ENCODE measurements around the gene YTHDF2. TPM values are rescaled to one million over a fixed set of nuclear protein-coding genes. Genes with fewer than 3 reads are reported as not detected.

YTHDF2 gene
- total RNA-seq, 1 experiment from 2014 or later = 200 TPM

GRCh38 chr1:28781305-28781704 is 44.6 kb downstream of the YTHDF2 start:
- Mint-ChIP-seq H3K4me1 (peaks cover 13 to 14% of the 10 kb centered on the region in 2 experiments), H3K9me3 (no peaks in the 10 kb centered on the region), H3K27ac (no peak overlapping the region), H3K4me3 (no peak overlapping the region), H3K27me3 (ENCODE audit: low read depth) (peaks cover 4% of the 10 kb centered on the region), H3K36me3 (ENCODE audit: insufficient read depth in 1 of 3, low read depth in 3 of 3) (no peaks in the 10 kb centered on the region)
- TF ChIP-seq CTCF (conservative IDR thresholded peaks at IDR 0.05) = no peak
- H2BK20ac ChIP-seq (ENCODE audit: low read depth, low read length, poor library complexity, severe bottlenecking) = no peak overlapping the region
- H4K8ac ChIP-seq (replicated peaks; ENCODE audit: insufficient read length, low read depth, low read length) = no peak overlapping the region
- H3K79me1 ChIP-seq (ENCODE audit: insufficient read depth, low read depth, low read length, poor library complexity, severe bottlenecking) = no peaks in the 10 kb centered on the region
- H3K4ac ChIP-seq (ENCODE audit: low read depth, low read length) = no peak overlapping the region
- no peaks in the 10 kb centered on the region for H3K23me2 ChIP-seq (ENCODE audit: insufficient read length, low read depth, low read length, poor library complexity, severe bottlenecking)
- no peak overlapping the region for H3K23ac ChIP-seq (ENCODE audit: insufficient read length, low read depth, low read length)
- no peak overlapping the region for H3K4me2 ChIP-seq (ENCODE audit: insufficient read depth, insufficient read length, low read length)
- H4K5ac ChIP-seq (ENCODE audit: insufficient read length, low read depth, low read length) = no peak overlapping the region
- no peak overlapping the region for H3K18ac ChIP-seq (ENCODE audit: insufficient read length, low read depth, low read length)
- no peaks in the 10 kb centered on the region for H3K4me1 ChIP-seq (ENCODE audit: insufficient read depth, low read length)
- H3T11ph ChIP-seq (ENCODE audit: low read length) = no peak overlapping the region
- H3K27ac ChIP-seq (ENCODE audit: insufficient read length, low read depth, low read length) = no peak overlapping the region
- H2AFZ ChIP-seq (ENCODE audit: low read length) = no peak overlapping the region
- no peak overlapping the region for H3K56ac ChIP-seq (ENCODE audit: insufficient read length, low read depth, low read length)
- no peak for DNase-seq
- no peaks in the 10 kb centered on the region for H3K9me3 ChIP-seq (ENCODE audit: control insufficient read depth, low read depth, low read length)
- no peak overlapping the region for H4K91ac ChIP-seq (ENCODE audit: insufficient read length, low read depth, low read length)
- H3K27me3 ChIP-seq (ENCODE audit: insufficient read depth, low read length) = no peaks in the 10 kb centered on the region
- no peak overlapping the region for H2BK15ac ChIP-seq (ENCODE audit: low read depth, low read length)
- H2BK12ac ChIP-seq (ENCODE audit: insufficient read length, low read depth, low read length) = no peak overlapping the region
- no peaks in the 10 kb centered on the region for H3K79me2 ChIP-seq (ENCODE audit: insufficient read depth, low read length)
- no peak overlapping the region for H2BK5ac ChIP-seq (ENCODE audit: insufficient read length, low read length)
- H2AK5ac ChIP-seq (ENCODE audit: insufficient read length, low read length) = no peak overlapping the region
- WGBS (ENCODE audit: extremely low coverage, insufficient read length, low lambda C conversion rate) = no CpG with 5 or more reads among the region's 11 CpGs
- no peak overlapping the region for H2BK120ac ChIP-seq (ENCODE audit: low read depth, low read length, poor library complexity, severe bottlenecking)
- no peak overlapping the region for H3K9ac ChIP-seq (ENCODE audit: extremely low read depth, insufficient read length, low read length)
- no peak overlapping the region for H3K14ac ChIP-seq (ENCODE audit: insufficient read depth, low read length)
- no peaks in the 10 kb centered on the region for H4K20me1 ChIP-seq (ENCODE audit: control insufficient read depth, insufficient read depth, insufficient read length)

All from H9 (cell line).